ENCODE results near the gene PPP1R13B. TPM values are rescaled to one million over a fixed set of nuclear protein-coding genes. Genes with fewer than 3 reads are reported as not detected.

Gene PPP1R13B
- total and polyA plus RNA-seq, 7 donors, result 4.7 to 17.9 (median 13.3) TPM

- H3K27me3 ChIP-seq (ENCODE audit: insufficient read depth in 3 of 3, low read length in 2 of 3), result no peaks in the 10 kb centered on the region
- WGBS, 3 donors, result 51 to 65% (median 53%) methylated on average over 2 of the region's 2 CpGs
- no peaks in the 10 kb centered on the region for H3K9me3 ChIP-seq
- TF ChIP-seq CTCF (IDR thresholded peaks at IDR 0.05), result no peak
- H3K4me1 ChIP-seq, result peaks cover 13% of the 10 kb centered on the region
- DNase-seq (no peak), ATAC-seq (no peak)
- H3K36me3 ChIP-seq (ENCODE audit: insufficient read depth in 1 of 2, low read depth in 1 of 2), result no peaks in the 10 kb centered on the region
- peak overlapping the region; percentile 24 for H3K4me3 ChIP-seq
- intact Hi-C loops (cut with DNase I), result no loop called here
- H3K27ac ChIP-seq, result peak overlapping the region; percentile 26
These were observed 27.0 kb downstream of the PPP1R13B start for GRCh38 chr14:103820382-103820781.

GRCh38 chr14:103819503-103820307 lies 27.7 kb downstream of the PPP1R13B start:
- ATAC-seq, result peak in 3 of 4 donors; percentile 25 to 60 (median 58)
- H3K27ac ChIP-seq, result peak overlapping the region; percentile 26
- peak overlapping the region; percentile 24 for H3K4me3 ChIP-seq
- WGBS, 3 donors, result 16 to 28% (median 16%) methylated on average over 7 of the region's 7 CpGs
- intact Hi-C loops (cut with DNase I), result no loop called here
- no peaks in the 10 kb centered on the region for H3K36me3 ChIP-seq (ENCODE audit: insufficient read depth in 1 of 2, low read depth in 1 of 2)
- H3K4me1 ChIP-seq, result peaks cover 13% of the 10 kb centered on the region
- peak in 1 of 2 donors; percentile 24 for DNase-seq
- H3K27me3 ChIP-seq (ENCODE audit: insufficient read depth in 3 of 3, low read length in 2 of 3), result no peaks in the 10 kb centered on the region
- TF ChIP-seq CTCF (IDR thresholded peaks at IDR 0.05), result no peak
- no peaks in the 10 kb centered on the region for H3K9me3 ChIP-seq

GRCh38 chr14:103818870-103819269 lies 28.5 kb downstream of the PPP1R13B start:
- WGBS, 3 donors, result 95 to 96% (median 95%) methylated on average over 1 of the region's 1 CpG
- Histone ChIP-seq H3K4me1 (peaks cover 13% of the 10 kb centered on the region), H3K4me3 (no peak overlapping the region), H3K36me3 (ENCODE audit: insufficient read depth in 1 of 2, low read depth in 1 of 2) (no peaks in the 10 kb centered on the region), H3K27me3 (ENCODE audit: insufficient read depth in 3 of 3, low read length in 2 of 3) (no peaks in the 10 kb centered on the region), H3K27ac (no peak overlapping the region), H3K9me3 (no peaks in the 10 kb centered on the region)
- TF ChIP-seq CTCF (IDR thresholded peaks at IDR 0.05), result no peak
- intact Hi-C loops (cut with DNase I), result no loop called here
- ATAC-seq (no peak), DNase-seq (no peak)

- ATAC-seq, result no peak
- H3K4me1 ChIP-seq, result peaks cover 13% of the 10 kb centered on the region
These were observed 29.0 kb downstream of the PPP1R13B start for GRCh38 chr14:103818422-103818821.

More at GRCh38 chr14:103818422-103818821, 29.0 kb downstream of the PPP1R13B start:
- TF ChIP-seq CTCF (IDR thresholded peaks at IDR 0.05), result no peak
- no peaks in the 10 kb centered on the region for H3K36me3 ChIP-seq (ENCODE audit: insufficient read depth in 1 of 2, low read depth in 1 of 2)
- no peak overlapping the region for H3K4me3 ChIP-seq
- H3K27ac ChIP-seq, result no peak overlapping the region
- WGBS, 3 donors, result 64 to 75% (median 69%) methylated on average over 3 of the region's 3 CpGs
- intact Hi-C loops (cut with DNase I), result no loop called here
- DNase-seq, result no peak
- H3K9me3 ChIP-seq, result no peaks in the 10 kb centered on the region
- H3K27me3 ChIP-seq (ENCODE audit: insufficient read depth in 3 of 3, low read length in 2 of 3), result no peaks in the 10 kb centered on the region
